HL-60 (cell line): Measurements from ENCODE around the gene CFAP100.

Experiments used
- GABPA ChIP-seq: IDR thresholded peaks from 2 replicates; pipeline ENCODE4 v1.6.1; 2012; ENCODE audit warnings: low read depth
- POLR2AphosphoS5 ChIP-seq: IDR thresholded peaks from 2 replicates; pipeline ENCODE4 v1.6.1; 2012; ENCODE audit warnings: low read depth
- TF ChIP-seq, protein P1 (sequence below): IDR thresholded peaks from one replicate; pipeline ENCODE4 v1.5.1; 2011; ENCODE audit warnings: low read length, control low read depth, inconsistent platforms; ENCODE audit not compliant: insufficient read depth
- TF ChIP-seq, protein P2 (sequence below): IDR thresholded peaks from 2 replicates; pipeline ENCODE4 v1.6.1; 2012; ENCODE audit warnings: low read depth; ENCODE audit not compliant: insufficient replicate concordance

DNA sequence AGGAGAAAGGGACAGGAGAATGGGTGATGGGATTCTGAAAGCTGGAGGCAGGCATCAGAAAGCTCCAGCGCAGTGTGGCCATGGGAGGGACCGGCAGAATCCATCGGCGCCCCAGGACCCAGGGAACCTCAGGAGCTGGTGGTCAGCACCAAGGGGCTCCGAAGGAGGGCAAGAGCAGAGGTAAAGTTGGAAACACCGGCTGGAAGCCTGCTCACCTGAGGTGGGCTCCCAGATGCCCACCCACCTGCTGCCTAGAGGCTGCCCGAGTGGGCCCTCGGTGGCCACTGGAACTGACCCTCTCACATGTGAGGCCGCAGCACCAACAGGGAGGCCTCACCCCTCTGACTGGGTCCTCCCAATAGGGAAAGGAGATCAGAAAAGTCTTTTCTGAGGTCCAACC, 91.2 kb downstream of the CFAP100 start:
- TF ChIP-seq, protein P1, sequence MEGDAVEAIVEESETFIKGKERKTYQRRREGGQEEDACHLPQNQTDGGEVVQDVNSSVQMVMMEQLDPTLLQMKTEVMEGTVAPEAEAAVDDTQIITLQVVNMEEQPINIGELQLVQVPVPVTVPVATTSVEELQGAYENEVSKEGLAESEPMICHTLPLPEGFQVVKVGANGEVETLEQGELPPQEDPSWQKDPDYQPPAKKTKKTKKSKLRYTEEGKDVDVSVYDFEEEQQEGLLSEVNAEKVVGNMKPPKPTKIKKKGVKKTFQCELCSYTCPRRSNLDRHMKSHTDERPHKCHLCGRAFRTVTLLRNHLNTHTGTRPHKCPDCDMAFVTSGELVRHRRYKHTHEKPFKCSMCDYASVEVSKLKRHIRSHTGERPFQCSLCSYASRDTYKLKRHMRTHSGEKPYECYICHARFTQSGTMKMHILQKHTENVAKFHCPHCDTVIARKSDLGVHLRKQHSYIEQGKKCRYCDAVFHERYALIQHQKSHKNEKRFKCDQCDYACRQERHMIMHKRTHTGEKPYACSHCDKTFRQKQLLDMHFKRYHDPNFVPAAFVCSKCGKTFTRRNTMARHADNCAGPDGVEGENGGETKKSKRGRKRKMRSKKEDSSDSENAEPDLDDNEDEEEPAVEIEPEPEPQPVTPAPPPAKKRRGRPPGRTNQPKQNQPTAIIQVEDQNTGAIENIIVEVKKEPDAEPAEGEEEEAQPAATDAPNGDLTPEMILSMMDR = no peak
- TF ChIP-seq, protein P2, sequence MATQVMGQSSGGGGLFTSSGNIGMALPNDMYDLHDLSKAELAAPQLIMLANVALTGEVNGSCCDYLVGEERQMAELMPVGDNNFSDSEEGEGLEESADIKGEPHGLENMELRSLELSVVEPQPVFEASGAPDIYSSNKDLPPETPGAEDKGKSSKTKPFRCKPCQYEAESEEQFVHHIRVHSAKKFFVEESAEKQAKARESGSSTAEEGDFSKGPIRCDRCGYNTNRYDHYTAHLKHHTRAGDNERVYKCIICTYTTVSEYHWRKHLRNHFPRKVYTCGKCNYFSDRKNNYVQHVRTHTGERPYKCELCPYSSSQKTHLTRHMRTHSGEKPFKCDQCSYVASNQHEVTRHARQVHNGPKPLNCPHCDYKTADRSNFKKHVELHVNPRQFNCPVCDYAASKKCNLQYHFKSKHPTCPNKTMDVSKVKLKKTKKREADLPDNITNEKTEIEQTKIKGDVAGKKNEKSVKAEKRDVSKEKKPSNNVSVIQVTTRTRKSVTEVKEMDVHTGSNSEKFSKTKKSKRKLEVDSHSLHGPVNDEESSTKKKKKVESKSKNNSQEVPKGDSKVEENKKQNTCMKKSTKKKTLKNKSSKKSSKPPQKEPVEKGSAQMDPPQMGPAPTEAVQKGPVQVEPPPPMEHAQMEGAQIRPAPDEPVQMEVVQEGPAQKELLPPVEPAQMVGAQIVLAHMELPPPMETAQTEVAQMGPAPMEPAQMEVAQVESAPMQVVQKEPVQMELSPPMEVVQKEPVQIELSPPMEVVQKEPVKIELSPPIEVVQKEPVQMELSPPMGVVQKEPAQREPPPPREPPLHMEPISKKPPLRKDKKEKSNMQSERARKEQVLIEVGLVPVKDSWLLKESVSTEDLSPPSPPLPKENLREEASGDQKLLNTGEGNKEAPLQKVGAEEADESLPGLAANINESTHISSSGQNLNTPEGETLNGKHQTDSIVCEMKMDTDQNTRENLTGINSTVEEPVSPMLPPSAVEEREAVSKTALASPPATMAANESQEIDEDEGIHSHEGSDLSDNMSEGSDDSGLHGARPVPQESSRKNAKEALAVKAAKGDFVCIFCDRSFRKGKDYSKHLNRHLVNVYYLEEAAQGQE = no peak
- TF ChIP-seq POLR2AphosphoS5 = no peak
- TF ChIP-seq GABPA = no peak
